Measurements from ENCODE around the gene NFKBIE.
A peak's percentile ranks its signal among the peaks of the same experiment; 100 is the strongest.

NFKBIE gene

GRCh38 chr6:44257025-44257752, 8.2 kb downstream of the NFKBIE start, which contains the start of gene SLC35B2:
Gene SLC35B2, minus strand, starts transcription at chr6:44257528. Its CDS starts 118 bp downstream, at chr6:44257410.
- no peak for DNase-seq

- no peak for DNase-seq
Observed at GRCh38 chr6:44256775-44257024, 8.7 kb downstream of the NFKBIE start.

- DNase-seq, result no peak
Observed at GRCh38 chr6:44255871-44256774, 9.2 kb downstream of the NFKBIE start.

GRCh38 chr6:44255105-44255808, 10.1 kb downstream of the NFKBIE start:
- no peak for DNase-seq

GRCh38 chr6:44254191-44255104, 10.9 kb downstream of the NFKBIE start:
- no peak for DNase-seq

GRCh38 chr6:44253307-44254101, 11.8 kb downstream of the NFKBIE start:
- peak; percentile 35 for DNase-seq

- DNase-seq, result no peak
Observed at GRCh38 chr6:44251576-44252524, 13.5 kb downstream of the NFKBIE start.

- no peak for DNase-seq
Observed at GRCh38 chr6:44250718-44251123, 14.6 kb downstream of the NFKBIE start.

- DNase-seq, result no peak
Observed at GRCh38 chr6:44250067-44250717, 15.2 kb downstream of the NFKBIE start.

- no peak for DNase-seq
Observed at GRCh38 chr6:44249082-44249748, 16.1 kb downstream of the NFKBIE start.

GRCh38 chr6:44248579-44248978, 16.8 kb downstream of the NFKBIE start:
- no peak for DNase-seq

GRCh38 chr6:44247338-44248302, 17.7 kb downstream of the NFKBIE start:
- no peak for DNase-seq

GRCh38 chr6:44246663-44247337, 18.6 kb downstream of the NFKBIE start, which contains the start of gene HSP90AB1:
Gene HSP90AB1, plus strand, starts transcription at chr6:44247101. Its CDS starts 1,529 bp downstream, at chr6:44248630.
- DNase-seq, result peak; percentile 94

GRCh38 chr6:44245912-44246662, 19.3 kb downstream of the NFKBIE start:
- DNase-seq, result no peak

GRCh38 chr6:44245391-44245911, 19.9 kb downstream of the NFKBIE start:
- DNase-seq, result no peak

GRCh38 chr6:44243345-44243744, 22.0 kb downstream of the NFKBIE start:
- no peak for DNase-seq

Data from NCI-H1694 (cell line).